COLO668 (cell line): ENCODE results near the gene RABGAP1L.

Source experiments
- DNase-seq: peaks from one replicate; lab custom pipeline; 2025; ENCODE audit not compliant: unreplicated experiment; lab: John Stamatoyannopoulos, UW

Gene RABGAP1L

DNA sequence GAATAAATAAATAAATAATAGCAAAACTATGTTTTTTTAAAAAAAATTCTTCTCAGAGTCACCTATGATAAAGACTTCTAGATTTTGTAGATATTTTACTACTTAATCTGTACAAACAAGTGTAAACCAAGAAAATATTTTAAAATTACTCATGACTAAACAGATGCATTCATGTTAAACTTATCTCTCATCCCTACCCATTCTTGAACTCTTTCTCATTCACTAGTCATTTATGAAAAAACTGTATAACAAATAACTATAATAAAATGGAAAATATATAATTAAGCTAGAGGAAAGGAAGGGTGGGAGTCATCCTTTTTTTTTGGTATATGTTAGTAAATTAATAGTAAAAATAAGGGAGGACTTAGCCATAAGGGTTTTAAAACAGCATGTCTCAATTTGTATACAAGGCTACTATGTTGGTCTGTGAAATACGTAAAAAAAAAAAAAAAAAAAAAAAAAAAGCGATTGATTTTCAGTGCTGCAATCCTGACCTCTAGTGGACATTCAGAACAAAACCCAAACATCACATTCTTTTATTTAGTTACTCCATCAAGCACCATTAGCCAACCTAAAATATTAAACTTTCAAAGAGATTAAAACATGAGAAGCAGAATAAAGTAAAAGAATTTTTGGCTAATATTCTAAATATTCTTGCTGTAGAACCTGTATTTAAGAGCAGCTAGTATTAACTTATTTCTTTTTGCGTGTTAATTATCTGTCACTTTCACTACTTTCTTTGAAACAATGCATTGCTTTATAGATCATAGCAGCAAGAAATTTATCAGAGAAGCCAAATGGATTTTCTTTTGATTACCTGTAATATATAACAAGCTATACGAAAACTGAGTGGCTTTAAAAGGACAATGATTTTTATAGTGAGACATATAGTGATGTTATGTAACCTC lies 584.6 kb downstream of the RABGAP1L start:
- no peak for DNase-seq

DNA sequence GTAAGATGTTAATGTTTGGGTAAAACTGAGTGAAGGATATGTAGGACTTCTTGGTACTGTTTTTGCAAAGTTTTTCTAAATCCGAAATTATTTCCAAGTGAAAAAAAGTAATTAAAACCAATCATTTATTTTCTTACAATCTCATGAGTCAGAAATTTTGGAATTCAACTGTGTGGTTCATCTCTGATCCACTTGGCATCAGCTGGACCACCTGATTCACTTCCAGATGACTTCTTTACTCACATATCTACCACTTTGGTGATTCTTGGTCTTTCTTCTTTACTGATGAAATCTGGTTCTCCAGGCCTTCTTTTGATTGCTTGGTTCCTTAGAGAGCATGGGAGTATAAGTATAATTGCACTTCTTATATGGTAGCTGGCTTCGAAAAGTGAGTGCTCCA lies 585.6 kb downstream of the RABGAP1L start:
- DNase-seq: no peak

DNA sequence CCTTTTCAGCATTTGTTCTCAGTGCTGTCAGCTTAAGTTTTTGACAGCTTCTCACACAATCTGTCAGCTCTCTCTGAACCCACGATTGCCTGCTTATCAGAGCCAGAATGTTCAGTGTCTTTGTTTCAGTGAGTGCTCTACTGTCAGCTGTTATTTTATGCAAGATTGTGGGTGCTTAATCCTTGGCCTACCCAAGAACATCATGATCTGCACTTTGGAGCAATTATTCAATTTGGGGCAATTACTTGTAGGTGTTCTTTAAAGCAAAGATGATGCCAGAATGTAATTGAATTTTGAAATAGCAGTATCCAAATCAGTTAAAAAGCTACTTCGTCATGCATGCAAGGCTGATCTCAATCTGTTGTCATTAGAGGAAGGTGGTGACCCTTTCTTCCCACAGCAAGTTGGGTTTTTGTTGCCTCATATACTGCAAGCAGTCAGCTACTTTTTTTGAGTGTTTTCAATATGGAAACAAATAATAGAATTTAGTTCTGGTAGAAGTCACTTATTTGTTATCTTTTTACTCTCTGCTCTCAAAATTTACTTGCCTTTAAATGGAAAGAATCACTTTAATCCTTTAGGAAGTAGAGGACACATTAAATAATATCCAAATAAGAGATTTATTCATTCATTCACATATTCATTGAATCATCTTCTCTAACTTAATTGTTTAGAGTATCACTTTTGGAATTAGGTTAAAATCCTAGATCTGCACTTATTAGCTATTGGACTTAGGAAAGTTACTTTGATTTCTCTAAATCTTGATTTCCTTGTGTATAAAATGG lies 586.9 kb downstream of the RABGAP1L start:
- no peak for DNase-seq

DNA sequence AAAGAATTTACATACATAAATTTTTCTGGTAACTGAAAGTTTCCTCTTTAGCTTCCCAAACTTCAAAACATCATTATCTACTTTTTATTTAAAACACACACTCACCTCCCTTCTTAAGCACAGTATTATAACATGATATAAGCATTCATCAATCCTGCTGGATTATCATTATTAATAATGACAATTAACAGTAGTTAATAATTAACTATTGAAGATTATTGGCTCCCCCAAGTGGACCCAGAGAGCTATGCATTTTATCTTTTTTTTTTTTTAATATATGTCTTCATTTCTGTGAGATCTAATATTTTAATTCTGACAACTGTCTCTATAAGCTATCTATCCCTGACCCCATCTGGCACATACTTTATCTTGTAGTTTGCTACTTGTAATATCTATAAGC lies 588.3 kb downstream of the RABGAP1L start:
- no peak for DNase-seq

DNA sequence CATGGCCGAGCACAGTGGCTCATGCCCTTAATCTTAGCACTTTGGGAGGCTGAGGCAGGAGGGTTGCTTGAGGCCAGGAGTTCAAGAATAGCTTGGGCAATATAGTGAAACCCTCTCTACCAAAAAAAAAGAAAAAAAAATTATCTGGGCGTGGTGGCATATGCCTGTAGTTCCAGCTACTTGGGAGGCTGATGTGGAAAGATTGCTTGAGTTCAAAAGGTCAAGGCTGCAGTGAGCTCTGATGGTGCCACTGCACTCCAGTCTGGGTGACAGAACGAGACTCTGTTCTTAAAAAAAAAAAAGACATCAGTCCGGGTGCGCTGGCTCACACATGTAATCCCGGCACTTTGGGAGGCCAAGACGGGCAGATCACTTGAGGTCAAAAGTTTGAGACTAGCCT lies 589.3 kb downstream of the RABGAP1L start:
- DNase-seq: no peak

DNA sequence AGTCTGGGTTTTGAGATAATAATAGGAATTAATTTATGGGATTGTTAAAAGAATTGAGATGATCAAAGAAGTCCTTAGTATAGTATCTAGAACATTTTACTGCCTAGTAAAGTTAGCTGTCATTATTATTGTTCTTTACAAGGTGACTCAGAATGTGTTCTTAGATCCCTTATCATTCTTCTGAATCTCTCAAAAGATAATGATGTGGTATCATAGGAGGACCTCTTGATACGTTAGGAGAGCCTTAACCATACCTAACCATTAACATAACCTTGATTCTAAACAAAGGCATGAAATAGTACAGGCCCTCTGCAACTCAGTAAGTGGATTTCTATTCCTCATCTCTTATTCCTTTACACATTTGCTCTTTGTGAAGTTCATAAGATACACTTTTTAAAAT lies 593.8 kb downstream of the RABGAP1L start:
- no peak for DNase-seq

DNA sequence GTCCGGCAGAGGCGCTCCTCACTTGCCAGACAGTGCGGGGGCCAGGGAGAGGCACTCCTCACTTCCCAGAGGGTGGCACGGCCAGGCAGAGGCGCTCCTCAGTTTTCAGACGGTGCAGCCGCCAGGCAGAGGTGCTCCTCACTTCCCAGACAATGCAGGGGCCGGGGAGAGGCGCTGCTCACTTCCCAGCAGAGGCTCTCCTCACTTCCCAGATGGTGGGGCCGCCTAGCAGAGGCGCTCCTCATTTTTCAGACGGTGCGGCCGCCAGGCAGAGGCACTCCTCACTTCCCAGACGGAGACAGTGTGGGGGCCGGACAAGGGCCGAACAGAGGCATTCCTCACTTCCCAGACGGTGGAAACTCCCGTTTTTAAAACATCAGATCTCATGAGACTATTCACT lies 602.0 kb downstream of the RABGAP1L start:
- no peak for DNase-seq

DNA sequence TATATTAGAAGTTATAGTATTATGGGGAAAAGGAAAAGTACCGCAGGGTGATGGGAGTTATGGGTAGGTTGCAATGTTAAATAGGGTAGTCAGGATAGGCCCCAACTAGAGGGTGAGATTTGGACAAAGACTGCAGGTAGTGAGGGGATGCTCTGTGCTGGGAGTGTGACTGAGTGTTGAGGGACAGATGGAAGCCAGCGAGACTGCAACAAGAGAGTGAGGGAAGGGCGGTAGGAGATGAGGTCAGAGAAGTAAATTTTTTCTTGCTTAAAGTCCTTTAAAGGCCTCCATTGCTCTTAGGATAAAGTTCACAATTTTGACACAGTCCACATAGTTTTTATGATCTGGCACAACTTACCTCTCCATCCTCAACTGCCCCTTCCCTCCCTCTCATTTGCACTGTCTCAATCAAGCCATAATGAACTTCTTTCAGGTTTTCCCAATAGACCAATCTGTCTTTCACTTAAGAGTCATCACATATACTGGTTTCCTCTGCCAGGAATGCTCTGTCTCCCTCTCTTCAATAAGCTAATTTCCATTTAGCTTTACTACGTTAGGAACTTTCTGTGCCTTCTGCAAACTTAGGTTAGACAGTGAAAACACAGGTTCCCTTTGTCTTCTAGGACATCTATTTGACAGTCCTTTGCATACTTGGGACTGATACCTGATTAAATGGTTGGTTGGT lies 602.7 kb downstream of the RABGAP1L start:
- no peak for DNase-seq

DNA sequence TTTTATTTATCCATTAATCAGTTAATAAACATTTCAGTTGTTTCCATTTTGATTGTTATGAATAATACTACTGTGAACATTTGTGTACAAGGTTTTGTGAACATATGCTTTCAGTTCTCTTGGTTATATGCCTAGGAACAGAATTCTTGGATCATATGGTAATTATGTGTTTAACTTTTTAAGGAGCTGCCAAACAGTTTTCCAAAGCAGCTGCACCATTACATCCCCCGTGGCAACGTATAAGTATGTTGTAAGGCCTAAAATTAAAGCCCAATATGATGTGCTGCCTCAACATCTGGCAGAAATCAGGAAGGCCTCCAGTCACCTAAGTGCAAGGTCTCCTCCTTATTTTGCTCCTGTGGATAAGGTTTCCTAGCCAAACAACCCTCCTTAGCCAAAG lies 604.9 kb downstream of the RABGAP1L start:
- DNase-seq: no peak

DNA sequence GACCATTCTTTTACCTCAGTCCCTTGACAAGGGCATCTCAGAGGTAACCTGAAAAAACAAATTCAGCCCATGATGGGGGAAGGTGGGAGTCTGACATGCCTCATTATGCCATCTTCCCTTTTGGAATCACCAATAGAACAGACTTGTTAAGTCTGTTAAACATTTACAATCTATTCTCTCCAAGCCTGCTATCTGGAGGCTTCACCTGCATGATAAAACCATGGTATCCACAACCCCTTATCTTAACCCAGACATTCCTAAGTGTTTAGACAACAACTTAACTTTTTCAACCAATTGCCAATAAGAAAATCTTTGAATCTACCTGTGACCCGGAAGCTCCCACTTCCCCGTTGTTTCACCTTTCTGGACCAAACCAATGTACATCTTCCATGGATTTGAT lies 607.4 kb downstream of the RABGAP1L start:
- no peak for DNase-seq

DNA sequence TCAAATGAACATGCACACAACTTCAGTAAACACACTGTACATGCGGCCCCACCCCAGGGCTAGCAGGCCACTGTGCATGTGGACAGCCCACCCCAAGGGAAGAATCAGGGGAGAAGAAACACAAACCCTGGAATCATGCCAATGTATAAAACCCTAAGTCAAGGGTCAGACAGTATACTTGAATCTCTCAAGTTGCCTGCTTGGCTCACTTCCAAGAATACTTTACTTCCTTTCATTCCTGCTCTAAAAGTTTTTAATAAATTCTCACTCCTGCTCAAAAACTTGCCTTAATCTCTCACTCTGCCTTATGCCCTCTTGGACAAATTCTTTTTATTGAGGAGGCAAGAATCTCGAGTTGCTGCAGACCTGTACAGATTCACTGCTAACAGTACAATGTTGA lies 609.2 kb downstream of the RABGAP1L start:
- DNase-seq: no peak

DNA sequence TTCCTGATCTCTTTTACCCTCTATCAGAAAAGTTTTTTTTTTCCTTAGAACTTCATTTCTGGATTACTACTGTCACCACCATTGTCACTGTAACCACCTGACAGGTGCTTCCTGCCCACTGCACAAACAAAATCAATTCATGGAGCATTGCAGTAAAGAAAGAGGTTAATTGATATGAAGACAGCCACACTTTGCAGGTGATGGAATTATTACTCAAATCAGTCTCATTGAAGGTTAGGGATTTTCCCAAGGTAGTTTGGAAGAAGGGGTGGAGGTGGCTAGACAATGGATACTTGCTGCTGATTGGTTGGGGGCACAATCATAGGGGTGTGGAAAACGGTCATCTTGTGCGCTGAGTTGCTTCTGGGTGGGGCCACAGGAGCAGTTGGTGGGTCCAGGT lies 609.6 kb downstream of the RABGAP1L start:
- no peak for DNase-seq

DNA sequence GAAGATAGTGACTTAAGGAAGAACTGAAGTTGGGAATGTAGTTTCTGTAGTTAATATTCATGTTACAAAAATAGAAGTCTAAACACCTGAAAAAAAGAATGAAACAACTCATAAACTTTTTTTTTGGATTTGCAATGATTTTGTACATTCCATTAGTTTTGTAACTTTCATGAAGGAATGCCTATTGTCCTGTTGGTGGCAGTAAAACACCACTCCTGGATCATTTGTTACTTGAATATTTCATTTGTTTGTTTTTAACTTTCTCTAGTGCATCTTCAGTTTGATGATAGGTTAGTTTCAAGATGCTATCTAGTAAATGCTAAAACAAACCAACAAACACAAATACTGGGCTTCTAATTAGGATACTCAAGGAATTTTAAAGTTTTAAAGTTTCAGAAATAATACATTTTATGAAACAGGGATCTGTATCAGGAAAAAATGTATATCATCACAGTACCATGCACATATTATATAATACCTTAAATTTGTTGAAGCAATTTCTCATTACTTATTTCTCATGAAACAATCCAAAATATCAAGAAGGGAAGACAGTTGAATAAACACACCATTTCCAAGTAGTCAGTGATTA lies 610.7 kb downstream of the RABGAP1L start:
- DNase-seq: peak; percentile 21

DNA sequence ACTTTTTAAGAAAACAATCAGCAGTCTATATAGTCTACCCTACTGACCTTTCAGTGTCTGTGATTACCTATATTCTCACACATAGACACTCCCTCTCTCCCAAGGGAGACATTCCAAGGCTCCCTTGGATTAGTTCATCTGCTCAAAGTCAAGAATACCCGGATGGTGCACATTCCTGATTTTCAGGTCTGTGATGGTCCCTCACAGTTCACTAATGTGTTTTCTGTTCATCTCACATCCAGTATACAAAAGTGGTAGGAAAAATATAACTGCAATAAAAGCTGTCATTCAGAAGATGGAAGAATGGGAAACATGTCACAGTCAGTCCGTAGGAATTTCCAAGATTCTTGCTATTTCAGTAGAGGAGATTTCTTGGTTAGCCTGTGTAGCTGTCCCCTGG lies 616.3 kb downstream of the RABGAP1L start:
- no peak for DNase-seq

DNA sequence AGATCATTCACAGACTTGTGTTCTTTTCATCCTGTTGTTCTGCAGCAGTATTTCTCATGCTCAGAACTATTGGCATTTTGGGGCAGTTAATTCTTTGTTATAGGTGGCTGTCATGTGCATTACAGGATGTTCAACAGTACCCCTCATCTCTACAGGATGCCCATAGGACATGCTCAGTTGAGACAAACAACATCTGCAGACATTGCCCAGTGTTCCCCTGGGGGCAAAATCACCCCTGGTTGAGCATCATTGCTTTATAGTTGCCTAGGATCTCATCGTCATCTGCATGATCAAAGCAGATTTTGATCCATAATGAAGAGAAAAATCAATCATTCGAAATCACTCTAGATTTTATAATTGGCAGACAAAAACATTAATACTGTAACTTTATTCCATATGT lies 617.9 kb downstream of the RABGAP1L start:
- DNase-seq: no peak

DNA sequence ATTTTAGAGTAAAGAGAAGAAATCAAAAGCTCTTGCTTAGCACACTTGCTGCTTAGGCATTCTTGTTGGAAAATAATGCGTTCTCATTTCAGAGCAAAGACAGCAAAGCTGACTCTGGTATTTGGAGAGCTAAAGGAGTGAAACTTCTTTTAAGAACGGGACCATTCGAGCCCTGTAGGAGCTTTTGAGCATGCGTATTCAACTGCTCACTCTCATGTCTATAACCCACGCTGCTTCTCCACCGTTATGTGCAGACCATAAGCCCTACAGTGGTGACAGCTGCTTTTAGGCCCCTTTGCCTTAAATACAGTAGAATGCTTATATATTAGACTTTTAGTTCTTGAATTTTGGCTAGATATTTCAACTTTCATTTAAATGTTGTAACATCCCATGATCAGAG lies 626.2 kb downstream of the RABGAP1L start:
- DNase-seq: no peak

DNA sequence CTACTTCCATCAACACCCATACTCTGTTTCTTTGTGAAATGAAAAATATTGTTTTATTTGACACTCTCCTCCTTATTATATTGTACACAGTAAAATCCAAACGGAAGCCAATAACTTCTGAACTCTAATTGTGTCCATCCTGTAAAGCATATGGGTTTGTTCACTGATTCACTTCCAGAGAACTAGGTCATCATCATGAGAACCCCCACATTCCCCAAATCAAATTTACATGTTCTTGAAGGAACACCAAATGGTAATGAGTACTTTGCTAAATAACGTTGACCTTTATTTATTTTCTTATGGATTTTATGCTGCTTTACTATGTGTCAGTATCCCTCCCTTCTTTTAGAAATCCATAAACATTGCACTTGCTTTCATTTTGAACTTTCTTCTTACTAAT lies 627.0 kb downstream of the RABGAP1L start:
- DNase-seq: no peak

DNA sequence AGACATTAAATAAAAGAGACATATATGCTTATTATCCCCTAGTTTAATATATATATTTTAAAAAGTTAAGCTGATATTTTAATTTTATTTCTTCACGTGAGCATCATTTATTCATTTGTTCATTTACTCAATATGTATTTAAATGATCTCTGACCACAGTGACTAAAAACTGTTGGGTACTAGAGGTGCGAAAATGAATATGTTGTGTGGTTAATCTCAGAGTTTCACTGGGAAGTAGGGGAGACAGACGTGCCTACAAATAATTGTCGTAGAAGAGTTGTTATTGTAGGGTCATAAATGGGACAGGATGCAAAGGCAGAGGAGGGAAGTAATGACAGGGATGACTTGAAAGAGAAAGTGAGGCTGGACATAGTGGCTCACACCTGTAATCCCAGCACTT lies 627.4 kb downstream of the RABGAP1L start:
- DNase-seq: no peak

DNA sequence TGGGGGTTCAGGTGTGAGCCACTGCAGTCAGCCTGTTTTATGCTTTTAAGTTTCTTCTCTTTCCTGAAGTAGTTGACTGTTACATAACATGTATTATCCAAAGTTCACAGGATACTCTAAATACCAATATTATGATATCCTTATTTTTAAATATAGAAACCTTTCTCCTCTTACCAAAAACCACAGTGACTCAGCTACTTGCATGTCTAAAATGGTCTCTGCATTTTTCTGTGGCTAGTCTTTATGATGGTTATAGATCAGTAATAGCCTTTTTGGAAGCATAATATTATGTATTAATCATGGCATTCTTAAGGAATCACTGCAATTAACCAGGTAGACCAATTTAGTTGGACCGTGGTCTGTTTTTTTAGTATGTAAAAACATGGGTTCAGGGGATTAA lies 629.7 kb downstream of the RABGAP1L start:
- no peak for DNase-seq

DNA sequence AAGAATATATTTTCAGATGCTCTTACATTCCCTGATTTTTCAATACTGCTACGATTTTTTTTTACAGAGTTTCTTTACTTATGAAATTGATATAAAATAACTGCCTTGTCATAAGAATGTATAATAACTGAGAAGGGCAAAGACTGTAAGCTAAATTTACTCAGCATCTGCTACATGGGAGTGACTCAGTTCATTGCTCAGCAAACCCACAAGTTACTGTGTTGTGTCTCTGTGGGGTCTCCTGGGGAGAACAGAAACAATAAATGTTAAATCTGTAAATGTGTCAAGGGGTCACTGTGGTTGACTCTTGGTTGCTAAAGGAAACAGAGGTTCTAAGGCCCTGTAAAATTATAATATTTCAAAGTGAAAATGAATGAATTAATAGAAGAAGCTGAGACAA lies 630.1 kb downstream of the RABGAP1L start:
- no peak for DNase-seq

DNA sequence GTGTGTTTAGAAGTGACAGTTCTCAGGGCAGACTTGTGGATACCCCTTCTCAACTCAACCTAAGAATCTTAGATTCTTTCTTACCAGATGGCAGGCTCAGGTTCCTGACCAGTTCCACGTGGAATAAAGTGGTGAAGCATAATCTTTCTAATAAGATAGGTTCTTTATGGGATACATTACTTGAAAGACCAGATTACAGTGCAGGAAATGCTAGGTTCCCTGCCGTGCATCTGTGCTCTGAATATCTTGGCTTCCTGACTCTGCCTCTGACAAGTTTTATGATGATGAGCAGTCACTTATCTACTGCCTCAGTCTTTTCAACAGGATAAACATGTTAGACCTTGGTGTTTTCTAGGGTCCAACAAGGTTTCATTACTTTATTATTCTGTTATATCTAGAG lies 632.5 kb downstream of the RABGAP1L start:
- no peak for DNase-seq
